ENCODE measurements around the gene USP30. TPM values are rescaled to one million over a fixed set of nuclear protein-coding genes. Genes with fewer than 3 reads are reported as not detected.

USP30 gene
- total and polyA plus RNA-seq, 3 donors from 2014 or later, result 36.3 to 53.1 (median 49.5) TPM

DNA sequence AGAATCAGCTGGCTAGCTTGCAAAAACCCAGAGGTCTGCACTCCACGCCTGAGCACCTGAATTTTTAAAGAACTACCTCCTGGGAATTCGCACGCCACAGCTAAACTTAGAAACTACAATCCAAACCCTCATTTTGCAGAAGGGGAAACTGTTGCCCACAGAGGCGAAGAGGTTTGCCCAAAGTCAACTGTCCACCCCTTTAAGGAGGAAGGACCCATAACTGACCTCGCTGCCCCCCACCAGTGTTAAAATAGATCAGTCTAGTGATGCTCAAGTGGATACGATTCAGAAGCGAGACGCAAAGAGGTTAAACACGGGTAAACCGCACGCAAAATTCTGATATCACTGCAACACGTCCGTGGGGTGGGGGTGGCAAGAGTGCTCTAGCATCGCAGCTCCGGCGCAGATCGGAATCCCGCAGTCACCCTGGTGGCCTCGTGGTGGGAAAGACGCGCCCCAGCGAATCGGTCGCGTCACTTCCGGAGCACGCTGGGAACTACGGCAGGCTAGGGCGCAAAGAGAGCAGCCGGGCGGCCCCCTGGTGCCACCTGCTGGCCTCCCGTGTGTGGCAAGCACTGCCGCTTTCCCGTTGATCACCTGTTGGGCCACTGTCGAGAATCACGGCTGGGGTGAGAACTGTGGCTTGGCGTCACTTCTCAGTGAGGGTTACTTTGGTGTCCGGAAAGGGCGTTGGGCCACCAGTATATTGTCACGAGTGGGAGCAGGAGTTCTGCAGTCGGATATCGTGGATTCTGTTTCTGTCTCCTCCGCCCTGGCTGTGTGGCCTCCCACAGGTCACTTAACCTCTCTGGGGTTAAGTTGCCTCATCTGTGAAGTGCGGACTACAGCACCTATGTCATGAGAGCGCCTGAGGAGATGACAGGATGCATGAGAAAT is 40.9 kb downstream of the USP30 start, which contains the start of gene ALKBH2:
TSS of gene ALKBH2 (minus strand) at position 451 of the 897 bp plus-strand sequence. CDS start 686 bp downstream, outside the sequence.
- peak; percentile 96 for DNase-seq
- Histone ChIP-seq H3K4me3 (peak within 1 kb of the TSS; percentile 47 to 70), H3K9me3 (no peaks in the 10 kb centered on the region), H3K27ac (peak within 1 kb of the TSS in 1 of 2 donors; percentile 51), H3K36me3 (ENCODE audit: low read depth, missing control alignments) (no peaks in the 10 kb centered on the region), H3K4me1 (peaks cover 18% of the 10 kb centered on the region), H3K27me3 (no peaks in the 10 kb centered on the region)
- 4 to 6% methylated on average over 38 to 45 of the region's 45 CpGs for WGBS, 2 donors
- TF ChIP-seq, protein P1, sequence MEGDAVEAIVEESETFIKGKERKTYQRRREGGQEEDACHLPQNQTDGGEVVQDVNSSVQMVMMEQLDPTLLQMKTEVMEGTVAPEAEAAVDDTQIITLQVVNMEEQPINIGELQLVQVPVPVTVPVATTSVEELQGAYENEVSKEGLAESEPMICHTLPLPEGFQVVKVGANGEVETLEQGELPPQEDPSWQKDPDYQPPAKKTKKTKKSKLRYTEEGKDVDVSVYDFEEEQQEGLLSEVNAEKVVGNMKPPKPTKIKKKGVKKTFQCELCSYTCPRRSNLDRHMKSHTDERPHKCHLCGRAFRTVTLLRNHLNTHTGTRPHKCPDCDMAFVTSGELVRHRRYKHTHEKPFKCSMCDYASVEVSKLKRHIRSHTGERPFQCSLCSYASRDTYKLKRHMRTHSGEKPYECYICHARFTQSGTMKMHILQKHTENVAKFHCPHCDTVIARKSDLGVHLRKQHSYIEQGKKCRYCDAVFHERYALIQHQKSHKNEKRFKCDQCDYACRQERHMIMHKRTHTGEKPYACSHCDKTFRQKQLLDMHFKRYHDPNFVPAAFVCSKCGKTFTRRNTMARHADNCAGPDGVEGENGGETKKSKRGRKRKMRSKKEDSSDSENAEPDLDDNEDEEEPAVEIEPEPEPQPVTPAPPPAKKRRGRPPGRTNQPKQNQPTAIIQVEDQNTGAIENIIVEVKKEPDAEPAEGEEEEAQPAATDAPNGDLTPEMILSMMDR (IDR thresholded peaks at IDR 0.05), result peak; percentile 96 to 99 (median 96)
- TF ChIP-seq POLR2A (IDR thresholded peaks at IDR 0.05), result no peak
- intact Hi-C loops (cut with DNase I; ENCODE audit: low total_unique reads), result no loop called here

DNA sequence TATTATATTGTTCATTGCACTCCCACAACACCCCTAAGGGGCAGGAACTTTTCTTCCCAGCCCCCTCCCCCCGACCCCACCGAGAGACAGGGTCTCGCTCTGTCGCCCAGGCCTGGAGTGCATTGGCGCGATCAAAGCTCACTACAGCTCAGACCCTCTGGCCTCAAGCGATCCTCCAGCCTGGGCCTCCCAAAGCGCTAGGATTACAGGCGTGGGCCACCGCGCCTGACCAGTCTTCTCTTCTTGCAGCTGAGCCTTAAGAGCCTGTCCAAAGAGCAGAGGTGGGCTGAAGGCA is 44.7 kb downstream of the USP30 start:
- H3K9me3 ChIP-seq, result no peaks in the 10 kb centered on the region
- no peaks in the 10 kb centered on the region for H3K27me3 ChIP-seq
- no peaks in the 10 kb centered on the region for H3K36me3 ChIP-seq (ENCODE audit: low read depth, missing control alignments)
- TF ChIP-seq, protein P1 (IDR thresholded peaks at IDR 0.05), result no peak
- TF ChIP-seq POLR2A (IDR thresholded peaks at IDR 0.05), result no peak
- peaks cover 19% of the 10 kb centered on the region for H3K4me1 ChIP-seq
- 21 to 34% methylated on average over 7 to 11 of the region's 11 CpGs for WGBS, 2 donors
- peak overlapping the region; percentile 80 to 81 for H3K4me3 ChIP-seq
- DNase-seq, result no peak
- intact Hi-C loops (cut with DNase I; ENCODE audit: low total_unique reads), result loop anchor here (2.0 kb wide), 1 partner anchor 14 kb away; no protein-coding TSS in a partner anchor
- H3K27ac ChIP-seq, result no peak overlapping the region

DNA sequence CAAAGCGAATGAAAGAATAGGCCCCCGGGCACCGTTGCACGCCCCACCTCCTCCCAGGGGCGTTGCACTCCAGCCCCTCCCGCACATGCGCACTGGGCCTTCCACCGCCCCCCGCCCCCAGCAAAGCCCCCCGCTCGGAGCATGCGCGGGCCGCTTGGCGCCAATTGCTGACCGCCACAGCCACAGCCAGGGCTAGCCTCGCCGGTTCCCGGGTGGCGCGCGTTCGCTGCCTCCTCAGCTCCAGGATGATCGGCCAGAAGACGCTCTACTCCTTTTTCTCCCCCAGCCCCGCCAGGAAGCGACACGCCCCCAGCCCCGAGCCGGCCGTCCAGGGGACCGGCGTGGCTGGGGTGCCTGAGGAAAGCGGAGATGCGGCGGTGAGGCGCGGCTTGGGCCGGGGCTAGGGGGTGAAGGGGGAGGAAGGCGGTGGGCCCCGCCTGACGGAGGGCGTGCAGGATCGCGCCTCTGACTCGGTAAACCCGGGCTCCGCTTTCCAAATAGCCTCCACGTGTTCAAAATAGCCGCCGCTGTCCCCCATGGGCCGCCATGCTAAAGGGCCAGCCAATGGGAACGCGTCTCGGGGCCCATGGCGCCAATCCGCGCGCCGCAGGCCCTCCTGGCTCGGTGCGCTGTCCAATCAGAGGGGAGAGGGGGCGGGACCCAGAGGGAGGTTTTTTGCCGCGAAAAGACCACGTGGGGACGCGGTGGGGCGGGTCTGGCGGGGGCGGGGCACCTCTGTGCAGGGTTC is 45.2 kb downstream of the USP30 start, which contains the start of gene UNG:
TSS of gene UNG (plus strand) at position 163 of the 748 bp plus-strand sequence. CDS start at position 246, 83 bp downstream.
- no peaks in the 10 kb centered on the region for H3K9me3 ChIP-seq
- 0 to 1% methylated on average over 2 to 63 of the region's 71 CpGs for WGBS, 2 donors
- H3K27ac ChIP-seq, result peak within 1 kb of the TSS; percentile 67 to 90
- no peaks in the 10 kb centered on the region for H3K36me3 ChIP-seq (ENCODE audit: low read depth, missing control alignments)
- peak; percentile 98 for DNase-seq
- TF ChIP-seq, protein P1 (IDR thresholded peaks at IDR 0.05), result no peak
- no peak for TF ChIP-seq POLR2A (IDR thresholded peaks at IDR 0.05)
- peaks cover 15% of the 10 kb centered on the region for H3K4me1 ChIP-seq
- no peaks in the 10 kb centered on the region for H3K27me3 ChIP-seq
- intact Hi-C loops (cut with DNase I; ENCODE audit: low total_unique reads), result loop anchor here (2.0 kb wide), 1 partner anchor 13 kb away; no protein-coding TSS in a partner anchor
- H3K4me3 ChIP-seq, result peak within 1 kb of the TSS; percentile 80 to 81

DNA sequence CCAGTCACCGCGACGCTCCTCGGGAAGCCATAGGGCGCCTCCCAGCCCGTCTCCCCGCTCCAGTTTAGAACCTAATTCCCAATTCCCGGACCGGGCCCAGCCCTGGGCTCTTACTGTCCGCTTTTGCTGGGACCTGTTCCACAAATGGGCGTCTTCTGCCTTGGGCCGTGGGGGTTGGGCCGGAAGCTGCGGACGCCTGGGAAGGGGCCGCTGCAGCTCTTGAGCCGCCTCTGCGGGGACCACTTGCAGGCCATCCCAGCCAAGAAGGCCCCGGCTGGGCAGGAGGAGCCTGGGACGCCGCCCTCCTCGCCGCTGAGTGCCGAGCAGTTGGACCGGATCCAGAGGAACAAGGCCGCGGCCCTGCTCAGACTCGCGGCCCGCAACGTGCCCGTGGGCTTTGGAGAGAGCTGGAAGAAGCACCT is 45.8 kb downstream of the USP30 start:
- intact Hi-C loops (cut with DNase I; ENCODE audit: low total_unique reads), result no loop called here
- TF ChIP-seq, protein P1 (IDR thresholded peaks at IDR 0.05), result no peak
- TF ChIP-seq POLR2A (IDR thresholded peaks at IDR 0.05), result no peak
- no peak for DNase-seq
- 0 to 1% methylated on average over 14 to 30 of the region's 32 CpGs for WGBS, 2 donors
- H3K36me3 ChIP-seq (ENCODE audit: low read depth, missing control alignments), result no peaks in the 10 kb centered on the region
- no peaks in the 10 kb centered on the region for H3K9me3 ChIP-seq
- H3K27ac ChIP-seq, result peak overlapping the region; percentile 67 to 90
- no peaks in the 10 kb centered on the region for H3K27me3 ChIP-seq
- H3K4me3 ChIP-seq, result peak overlapping the region; percentile 80 to 81
- peaks cover 11% of the 10 kb centered on the region for H3K4me1 ChIP-seq

Data from testis (tissue), 3 donors.